Cardiac atrium fibroblast (primary cell): ENCODE data around the gene POLR2J. TPM values are rescaled to one million over a fixed set of nuclear protein-coding genes. Genes with fewer than 3 reads are reported as not detected.

ENCODE experiments used
- total RNA-seq: library from RNA; depleted of rRNA; stranded (reverse); fragments of >200 nt; gene quantifications from 2 replicates; pipeline ENCODE4 v1.2.3, GENCODE V29; 2015

POLR2J gene
- total RNA-seq = 26.4 and 27.4 TPM in 2 replicates

GRCh38 chr7:102478314-102479208 is at the start of gene POLR2J:
Gene POLR2J, minus strand, starts transcription at chr7:102478922. Its CDS starts 62 bp downstream, at chr7:102478860.

GRCh38 chr7:102517550-102518147 is 38.9 kb upstream of the POLR2J start, which contains the start of gene RASA4B:
Gene RASA4B, minus strand, starts transcription at chr7:102517777. Its CDS starts 67 bp downstream, at chr7:102517710.

GRCh38 chr7:102464577-102465280 is 14.0 kb downstream of the POLR2J start, which contains the start of the genes ALKBH4 and LRWD1:
Gene ALKBH4, minus strand, starts transcription at chr7:102464863. Its CDS starts 27 bp downstream, at chr7:102464836.
Gene LRWD1, plus strand, starts transcription at chr7:102464984. Its CDS starts 97 bp downstream, at chr7:102465081.

DNA sequence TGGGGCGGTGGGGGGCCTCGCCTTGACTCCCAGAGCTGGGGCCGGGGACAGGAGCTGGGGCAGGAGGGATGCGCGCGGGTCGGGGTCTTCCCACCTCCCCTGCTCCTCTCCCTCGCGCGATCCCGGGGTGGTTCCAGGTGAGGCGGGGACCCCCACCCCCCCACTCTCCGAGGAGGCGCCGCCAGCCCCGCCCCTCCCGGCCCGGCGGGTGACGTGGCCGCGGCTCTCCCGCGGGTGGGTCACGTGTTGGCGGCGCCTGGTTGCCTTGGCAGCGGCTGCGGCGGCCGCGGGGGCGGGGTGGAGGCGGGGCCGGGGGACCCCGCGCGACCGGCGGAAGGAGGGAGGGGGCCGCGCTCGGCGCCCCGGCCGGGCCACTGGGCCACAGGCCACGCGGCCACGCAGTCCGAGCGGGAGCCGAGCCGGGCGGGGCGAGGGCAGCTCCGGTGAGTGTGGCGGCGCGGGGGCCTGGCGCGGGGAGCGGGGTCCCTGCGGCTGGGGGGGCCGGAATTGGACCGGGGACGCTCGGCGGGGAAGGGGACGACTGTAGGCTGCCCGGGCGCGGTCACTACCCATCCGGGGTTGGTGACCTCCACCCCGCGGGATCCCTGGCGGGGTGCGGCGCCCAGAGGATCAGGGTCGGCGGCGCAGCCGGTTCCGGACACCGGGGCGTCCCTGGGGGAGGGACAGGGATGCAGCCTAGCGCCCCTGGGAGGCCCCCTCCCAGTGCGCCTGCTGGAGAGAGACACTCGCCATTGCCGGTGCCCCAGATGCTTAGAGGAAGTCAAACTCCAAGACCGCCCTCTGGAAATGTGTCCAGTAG is 45.3 kb downstream of the POLR2J start, which contains the start of gene ORAI2:
TSS of gene ORAI2 (plus strand) at position 357 of the 820 bp plus-strand sequence. CDS start 5,382 bp downstream, outside the sequence.

Other genes starting within 250 kb of the POLR2J start
- gene SH2B2, start 192.1 kb downstream of the POLR2J start, total RNA-seq = 0.54 and 7.3 TPM in 2 replicates
- gene SPDYE6, start 122.5 kb downstream of the POLR2J start, total RNA-seq = not detected in 2 replicates
- gene PRKRIP1, start 82.6 kb downstream of the POLR2J start, total RNA-seq = 14.4 and 15.7 TPM in 2 replicates
- gene ORAI2, start 45.3 kb downstream of the POLR2J start, total RNA-seq = 38.6 and 39.9 TPM in 2 replicates
- 7.4 and 20.3 TPM in 2 replicates for gene ALKBH4, start 14.1 kb downstream of the POLR2J start, total RNA-seq
- gene LRWD1, start 13.9 kb downstream of the POLR2J start, total RNA-seq = 5.6 and 13.9 TPM in 2 replicates
- 0.18 and 1.1 TPM in 2 replicates for gene RASA4B, start 38.9 kb upstream of the POLR2J start, total RNA-seq
- gene UPK3BL2, start 64.8 kb upstream of the POLR2J start, total RNA-seq = 0.65 TPM in 1 of 2 replicates, not detected in the other
- not detected in 2 replicates for gene SPDYE2, start 72.3 kb upstream of the POLR2J start, total RNA-seq
- gene POLR2J3, start 93.7 kb upstream of the POLR2J start, total RNA-seq = 3.6 and 5.3 TPM in 2 replicates
- gene RASA4, start 137.8 kb upstream of the POLR2J start, total RNA-seq = 1.3 and 12.0 TPM in 2 replicates
- gene UPK3BL1, start 163.9 kb upstream of the POLR2J start, total RNA-seq = 8.3 and 10.3 TPM in 2 replicates
- not detected in 2 replicates for gene SPDYE2B, start 171.4 kb upstream of the POLR2J start, total RNA-seq
- 1.6 TPM in 1 of 2 replicates, not detected in the other for gene POLR2J2, start 192.7 kb upstream of the POLR2J start, total RNA-seq